Cardiac fibroblast (primary cell): ENCODE results near the gene RRAS.

Source experiments
- DNase-seq, 2 donors: peaks; one replicate each; pipeline versions ENCODE4 v3.0.0 to v3.0.0-alpha.2; 2010; ENCODE audit warnings: low read depth in 2 of 2
- H3K4me3 ChIP-seq, 2 donors: replicated peaks in 1 of 2; 1 replicate in 1 of 2; 2 replicates in 1 of 2; pipeline ENCODE4 v1.5.1; 2011; ENCODE audit warnings: low read depth in 2 of 2, low read length in 2 of 2, mild to moderate bottlenecking in 2 of 2, moderate library complexity in 1 of 2
- TF ChIP-seq, protein P1 (sequence below): IDR thresholded peaks from one replicate; pipeline ENCODE4 v1.5.1; 2011; ENCODE audit warnings: low read depth, mild to moderate bottlenecking, low read length, inconsistent platforms

The RRAS gene

DNA sequence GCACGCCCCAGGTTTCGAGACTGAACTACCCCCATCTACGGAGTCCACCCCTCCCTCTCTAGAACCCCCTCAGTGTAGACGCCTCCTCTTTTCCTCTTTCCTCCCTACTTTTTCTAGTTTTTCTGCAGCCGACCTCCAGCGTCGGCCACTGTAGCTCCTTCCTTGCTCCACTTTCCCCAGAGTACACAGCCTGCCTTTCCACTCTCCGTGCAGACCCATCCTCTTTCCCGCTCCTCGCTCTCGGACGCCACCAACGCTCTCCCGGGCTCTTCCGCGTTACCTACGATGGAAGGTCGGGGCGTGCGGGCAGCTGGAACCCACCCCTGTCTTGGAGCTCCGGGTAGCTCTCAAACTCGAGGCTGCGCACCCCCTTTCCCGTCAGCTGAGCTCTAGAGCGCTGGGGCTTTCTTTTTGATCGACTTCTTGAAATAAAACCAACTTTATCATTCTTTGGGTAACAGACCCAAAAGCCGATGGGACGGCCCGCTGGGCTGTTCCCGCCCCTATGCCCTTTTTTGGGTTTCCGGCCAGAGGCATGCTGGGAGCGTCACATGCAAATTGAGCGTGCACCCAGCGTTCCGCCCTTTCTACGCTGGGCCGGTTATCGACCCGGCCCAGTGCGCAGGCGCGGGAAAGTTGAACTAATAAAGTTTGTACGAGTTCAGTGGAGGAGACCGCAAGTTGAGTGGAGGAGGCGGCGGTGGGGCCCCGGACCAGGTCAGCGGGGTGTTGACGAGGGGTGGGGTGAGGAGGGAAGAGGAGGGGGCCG, 25.6 kb upstream of the RRAS start, which contains the start of the genes BCL2L12 and IRF3:
Gene BCL2L12 (plus strand): TSS at position 583 of the 769 bp plus-strand sequence. CDS start 760 bp downstream, outside the sequence.
Gene IRF3 (minus strand): TSS at position 507 of the 769 bp plus-strand sequence. CDS start 1,019 bp downstream, outside the sequence.
- peak; percentile 97 for DNase-seq
- peak within 1 kb of the TSS; percentile 72 to 88 for H3K4me3 ChIP-seq
- TF ChIP-seq, protein P1, sequence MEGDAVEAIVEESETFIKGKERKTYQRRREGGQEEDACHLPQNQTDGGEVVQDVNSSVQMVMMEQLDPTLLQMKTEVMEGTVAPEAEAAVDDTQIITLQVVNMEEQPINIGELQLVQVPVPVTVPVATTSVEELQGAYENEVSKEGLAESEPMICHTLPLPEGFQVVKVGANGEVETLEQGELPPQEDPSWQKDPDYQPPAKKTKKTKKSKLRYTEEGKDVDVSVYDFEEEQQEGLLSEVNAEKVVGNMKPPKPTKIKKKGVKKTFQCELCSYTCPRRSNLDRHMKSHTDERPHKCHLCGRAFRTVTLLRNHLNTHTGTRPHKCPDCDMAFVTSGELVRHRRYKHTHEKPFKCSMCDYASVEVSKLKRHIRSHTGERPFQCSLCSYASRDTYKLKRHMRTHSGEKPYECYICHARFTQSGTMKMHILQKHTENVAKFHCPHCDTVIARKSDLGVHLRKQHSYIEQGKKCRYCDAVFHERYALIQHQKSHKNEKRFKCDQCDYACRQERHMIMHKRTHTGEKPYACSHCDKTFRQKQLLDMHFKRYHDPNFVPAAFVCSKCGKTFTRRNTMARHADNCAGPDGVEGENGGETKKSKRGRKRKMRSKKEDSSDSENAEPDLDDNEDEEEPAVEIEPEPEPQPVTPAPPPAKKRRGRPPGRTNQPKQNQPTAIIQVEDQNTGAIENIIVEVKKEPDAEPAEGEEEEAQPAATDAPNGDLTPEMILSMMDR: no peak

DNA sequence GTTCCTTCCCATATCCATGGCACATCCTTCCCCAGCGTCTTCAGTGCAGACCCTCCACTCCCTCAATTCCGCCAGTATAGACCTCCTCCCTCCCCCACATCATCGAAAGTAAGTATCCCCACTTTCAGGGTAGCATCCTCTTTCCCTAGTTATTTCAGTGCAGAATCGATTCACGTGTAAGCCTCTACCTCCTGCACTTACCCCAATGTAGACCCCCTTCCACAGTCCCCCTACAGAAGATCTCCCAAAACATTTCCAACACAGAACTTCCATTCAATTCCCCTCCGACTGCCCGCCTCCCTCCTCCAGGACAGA, 25.1 kb upstream of the RRAS start:
- H3K4me3 ChIP-seq: peak overlapping the region; percentile 72 to 88
- TF ChIP-seq, protein P1: no peak
- DNase-seq: no peak

DNA sequence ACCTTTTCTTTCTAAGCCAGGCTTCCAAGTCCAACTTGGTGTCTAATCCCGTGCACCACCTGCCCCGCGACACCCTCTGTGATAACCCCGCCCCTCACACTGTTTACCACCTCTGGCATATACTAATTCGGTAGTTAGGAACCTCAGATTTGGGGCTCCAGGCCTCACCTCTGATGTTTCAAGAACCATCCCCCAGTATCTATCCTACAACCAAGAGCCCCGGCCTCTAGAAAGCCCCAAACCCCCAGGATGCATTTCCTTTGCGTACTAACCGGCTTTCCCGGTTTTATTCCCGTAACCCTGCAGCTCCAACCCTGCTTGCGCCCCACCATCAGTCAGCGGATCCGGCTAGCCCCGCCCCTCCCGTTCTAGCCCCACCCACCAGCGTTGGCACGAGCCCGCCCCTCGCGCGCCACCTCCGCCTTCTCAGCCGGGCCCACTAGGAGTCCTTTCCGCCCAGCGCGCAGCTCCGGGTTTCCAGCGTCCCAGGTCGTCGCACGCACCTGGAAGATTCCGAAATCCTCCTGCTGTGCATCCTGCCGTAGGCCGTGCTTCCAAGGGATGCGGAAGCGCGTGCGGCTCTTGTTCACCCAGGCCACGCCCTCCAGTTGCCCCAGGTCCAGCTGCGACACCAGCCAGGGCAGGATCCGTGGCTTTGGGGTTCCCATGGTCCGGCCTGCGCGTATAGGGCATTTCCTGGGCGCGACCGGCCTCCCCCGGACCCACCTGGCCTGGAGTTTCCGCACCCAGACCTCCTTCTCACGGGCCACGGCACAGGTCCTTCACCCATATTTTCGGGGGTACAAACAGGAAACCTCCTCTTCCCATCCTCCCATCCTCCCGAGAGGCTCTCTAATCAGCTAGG, 24.5 kb upstream of the RRAS start:
- TF ChIP-seq, protein P1: no peak
- H3K4me3 ChIP-seq: peak overlapping the region; percentile 72 to 88
- DNase-seq: peak; percentile 79 to 83

DNA sequence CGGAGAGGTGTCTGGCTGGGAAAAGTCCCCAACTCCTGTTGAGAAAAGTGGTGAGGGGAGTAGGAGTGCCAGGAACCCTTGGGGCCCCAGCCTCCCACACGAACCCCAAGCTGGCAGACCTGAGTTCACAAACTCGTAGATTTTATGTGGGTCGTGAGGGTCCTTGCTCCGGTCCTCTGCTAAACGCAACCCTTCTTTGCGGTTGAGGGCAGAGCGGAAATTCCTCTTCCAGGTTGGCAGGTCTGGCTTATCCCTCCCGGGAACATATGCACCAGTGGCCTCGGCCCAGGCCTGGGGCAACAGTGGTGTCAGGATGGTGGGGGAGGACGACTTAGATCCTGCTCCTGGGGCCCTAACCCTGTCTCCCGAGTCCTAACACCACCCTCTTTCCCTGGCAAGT, 23.3 kb upstream of the RRAS start:
- TF ChIP-seq, protein P1: no peak
- H3K4me3 ChIP-seq: no peak overlapping the region
- DNase-seq: no peak

DNA sequence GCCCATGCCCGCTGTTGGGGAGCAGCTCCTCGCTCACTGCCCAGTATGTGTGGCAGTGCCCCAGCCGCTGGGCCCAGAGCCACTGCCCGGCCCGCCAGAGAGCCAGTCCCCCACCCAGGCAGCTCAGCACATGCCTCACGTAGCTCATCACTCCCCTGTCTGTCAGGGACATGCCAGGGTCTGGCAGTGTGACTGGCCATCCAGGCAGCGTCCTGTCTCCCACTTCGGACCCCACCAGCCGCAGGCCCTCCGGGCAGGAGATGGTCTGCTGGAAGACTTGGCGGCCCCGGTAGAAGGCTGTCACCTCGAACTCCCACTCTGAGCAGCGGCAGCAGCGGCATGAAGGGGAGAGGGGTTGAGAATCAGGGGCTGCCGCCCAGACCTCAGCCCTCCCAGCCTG, 22.1 kb upstream of the RRAS start:
- no peak for DNase-seq
- no peak overlapping the region for H3K4me3 ChIP-seq
- TF ChIP-seq, protein P1: no peak

DNA sequence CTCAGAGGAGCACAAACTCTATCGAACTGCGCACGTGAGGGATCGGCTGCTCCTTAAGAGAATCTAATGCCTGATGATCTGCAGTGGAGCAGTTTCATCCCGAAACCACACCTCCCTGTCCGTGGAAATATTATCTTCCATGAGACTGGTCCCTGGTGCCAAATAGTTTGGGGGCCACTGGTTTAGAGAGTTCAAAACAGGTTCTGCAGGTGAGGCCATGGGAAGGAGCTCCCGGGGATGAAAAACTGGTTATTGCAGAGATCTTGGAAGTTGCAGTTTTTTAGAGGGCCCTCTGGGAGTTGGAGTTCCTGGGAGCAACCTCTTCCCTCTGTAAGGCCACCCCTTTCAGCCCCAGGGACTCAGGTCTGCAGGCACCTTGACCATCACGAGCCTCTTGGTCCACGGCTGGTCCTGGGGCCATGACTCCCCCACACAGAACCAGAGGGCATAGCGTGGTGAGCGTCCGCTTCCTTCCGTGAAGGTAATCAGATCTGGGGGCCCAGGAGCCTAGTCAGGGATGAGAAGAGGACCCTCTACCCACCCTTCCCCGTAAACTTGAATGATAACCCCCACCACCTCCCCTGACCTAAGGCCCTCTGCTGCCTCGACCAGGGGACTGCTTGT, 20.5 kb upstream of the RRAS start:
- H3K4me3 ChIP-seq: no peak overlapping the region
- DNase-seq: no peak
- TF ChIP-seq, protein P1: no peak
